HG03097 (cell line): Measurements from ENCODE around the gene VRK3.
"Not testable (repeated sequence)": the region's sequence is repeated elsewhere in the genome, so short reads cannot be mapped to it uniquely, and the experiment has no call there.

ENCODE experiments used
- ATAC-seq: cut with Tn5 transposase; IDR thresholded peaks from one replicate; pipeline ENCODE4 v1.9.1; 2021; ENCODE audit not compliant: unreplicated experiment, low FRiP score

VRK3 gene

DNA sequence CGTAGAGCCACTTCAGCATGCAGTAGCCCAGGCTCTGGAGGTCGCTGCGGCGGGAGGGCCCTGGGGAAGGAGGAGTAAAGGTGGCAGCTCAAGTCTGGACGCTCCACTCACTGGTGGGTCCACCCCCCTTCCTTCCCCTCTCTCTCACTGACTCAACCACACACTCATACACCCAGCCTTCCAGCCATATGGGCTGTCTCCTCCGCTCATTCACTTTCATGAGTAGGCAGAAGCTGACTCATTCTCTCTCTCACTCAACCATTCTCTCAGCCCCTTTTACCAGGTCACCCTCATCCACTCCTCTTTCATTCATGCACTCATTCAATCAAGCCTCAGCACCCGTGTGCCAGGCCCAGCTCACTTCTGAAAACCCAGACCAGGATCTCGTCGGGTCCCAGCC is 36.7 kb downstream of the VRK3 start:
- ATAC-seq: no peak

DNA sequence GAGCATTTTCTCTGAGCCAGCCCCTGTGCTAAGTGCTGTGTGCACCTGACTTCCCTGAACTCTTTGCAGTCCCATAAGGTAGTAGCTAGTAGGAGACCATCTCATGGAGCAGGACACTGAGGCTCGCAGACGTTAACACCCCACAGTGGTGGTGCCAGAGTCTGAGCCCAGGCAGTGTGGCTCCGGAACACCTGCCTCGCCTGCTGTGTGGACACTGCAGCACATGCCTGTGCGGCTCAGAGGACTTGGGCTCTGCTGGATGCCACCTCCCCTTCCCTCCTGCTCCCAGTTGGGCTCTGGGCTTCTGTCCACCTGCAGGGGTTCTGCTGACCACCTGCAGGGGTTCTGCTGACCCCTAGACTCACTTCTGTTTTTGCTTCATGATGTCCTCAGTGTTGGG is 37.2 kb downstream of the VRK3 start:
- ATAC-seq: no peak

DNA sequence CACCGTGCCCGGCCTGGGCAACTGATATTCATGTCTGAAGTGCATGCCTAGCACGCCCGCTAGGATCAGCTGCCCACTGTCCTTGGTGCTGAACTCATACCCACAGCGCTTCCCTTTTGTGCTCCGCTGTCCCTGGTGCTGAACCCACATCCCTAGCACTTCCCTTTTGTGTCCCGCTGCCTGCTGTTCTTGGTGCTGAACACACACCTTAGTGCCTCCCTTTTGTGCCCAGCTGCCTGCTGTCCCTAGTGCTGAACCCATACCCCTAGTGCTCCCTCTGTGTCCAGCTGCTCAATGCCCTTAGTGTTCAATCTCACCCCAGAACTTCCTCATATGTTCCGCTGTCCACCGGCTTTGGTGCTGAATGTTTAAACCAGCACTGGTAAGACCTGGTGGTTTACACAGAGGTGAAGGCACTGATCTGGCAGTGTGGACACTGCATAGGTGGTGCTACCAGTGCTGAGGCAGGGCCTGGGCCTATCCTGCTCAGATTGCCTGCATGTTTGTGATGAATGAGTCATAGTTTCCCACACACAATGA is 37.9 kb downstream of the VRK3 start:
- no peak for ATAC-seq

DNA sequence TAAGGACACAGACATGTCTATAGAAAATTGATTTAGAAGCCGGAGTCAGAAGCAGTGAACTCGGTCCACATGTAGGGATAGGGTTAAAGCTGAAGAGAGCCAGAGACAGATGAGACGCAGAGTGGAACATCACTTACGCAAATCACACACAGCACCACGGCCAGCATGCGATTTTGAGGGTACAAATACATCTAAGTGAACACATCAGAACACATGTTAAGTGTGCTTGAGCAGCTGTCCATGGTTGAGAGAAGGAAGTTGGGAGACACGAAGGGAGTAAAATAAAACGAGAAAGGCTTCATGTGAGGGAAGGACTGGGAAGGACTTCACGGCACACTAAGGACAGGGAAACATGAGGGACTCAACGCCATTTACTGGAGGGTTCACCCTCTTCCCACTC is 38.8 kb downstream of the VRK3 start:
- no peak for ATAC-seq

DNA sequence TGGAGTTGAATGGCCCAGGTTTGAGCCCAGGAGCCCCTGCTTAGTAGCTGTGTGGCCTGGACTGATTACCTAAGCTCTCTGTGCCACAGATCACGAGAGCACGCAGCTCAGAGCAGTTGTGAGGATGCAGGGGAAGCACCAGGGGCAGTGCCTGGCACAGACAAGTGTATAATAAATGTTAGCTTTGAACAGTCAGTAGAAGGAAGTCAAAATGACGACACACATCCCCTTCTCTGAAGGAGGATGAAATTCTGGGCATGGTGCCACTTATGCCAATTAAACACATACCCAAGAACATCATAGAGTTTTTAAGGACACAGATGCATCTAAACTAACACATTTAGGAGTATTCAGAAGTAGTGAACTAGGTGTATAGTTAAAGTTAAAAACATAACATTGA is 39.3 kb downstream of the VRK3 start:
- no peak for ATAC-seq

DNA sequence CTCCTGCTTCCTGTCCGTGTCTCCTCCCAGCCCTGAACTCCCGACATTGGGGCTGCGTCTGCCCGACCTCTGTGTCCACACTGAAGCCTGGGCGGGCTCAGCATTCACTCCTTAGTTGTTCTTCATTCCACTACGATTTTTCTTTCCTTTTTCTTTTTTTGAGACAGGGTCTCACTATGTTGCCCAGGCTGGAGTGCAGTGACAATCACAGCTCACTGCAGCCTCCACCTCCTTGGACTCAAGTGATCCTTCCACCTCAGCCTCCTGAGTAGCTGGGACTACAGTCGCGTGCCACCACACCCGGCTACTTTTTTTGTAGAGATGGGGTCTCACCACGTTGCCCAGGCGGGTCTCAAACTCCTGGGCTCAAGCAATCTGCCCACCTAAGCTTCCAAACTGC is 40.7 kb downstream of the VRK3 start:
- no peak for ATAC-seq

DNA sequence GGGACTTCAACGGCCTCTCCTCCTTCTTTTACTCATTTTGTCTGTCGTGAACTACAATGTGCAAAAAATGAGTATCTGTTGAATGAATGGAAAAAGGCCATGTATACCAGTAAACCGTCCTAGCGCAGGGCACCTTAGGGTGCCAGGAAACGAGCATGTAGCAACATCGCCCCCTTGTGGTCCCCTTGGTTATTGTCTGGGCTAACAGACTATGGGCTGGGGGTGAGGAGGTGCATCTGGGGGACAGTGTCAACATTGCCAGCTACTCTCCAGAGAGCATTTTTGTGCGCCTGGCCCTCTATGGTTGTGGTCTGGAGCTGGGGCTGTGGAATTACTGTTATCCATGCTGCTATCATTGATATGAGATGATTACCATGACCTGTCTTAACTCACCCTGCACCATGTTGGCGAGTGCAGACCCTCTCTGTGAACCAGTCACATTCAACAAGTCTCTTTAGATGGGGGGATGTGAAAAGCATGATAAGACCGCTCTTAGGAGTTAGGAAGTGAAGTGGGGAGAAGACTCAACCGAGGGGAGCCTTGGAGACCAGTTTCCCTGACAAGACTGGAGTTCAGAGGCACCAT is 41.4 kb downstream of the VRK3 start:
- no peak for ATAC-seq

DNA sequence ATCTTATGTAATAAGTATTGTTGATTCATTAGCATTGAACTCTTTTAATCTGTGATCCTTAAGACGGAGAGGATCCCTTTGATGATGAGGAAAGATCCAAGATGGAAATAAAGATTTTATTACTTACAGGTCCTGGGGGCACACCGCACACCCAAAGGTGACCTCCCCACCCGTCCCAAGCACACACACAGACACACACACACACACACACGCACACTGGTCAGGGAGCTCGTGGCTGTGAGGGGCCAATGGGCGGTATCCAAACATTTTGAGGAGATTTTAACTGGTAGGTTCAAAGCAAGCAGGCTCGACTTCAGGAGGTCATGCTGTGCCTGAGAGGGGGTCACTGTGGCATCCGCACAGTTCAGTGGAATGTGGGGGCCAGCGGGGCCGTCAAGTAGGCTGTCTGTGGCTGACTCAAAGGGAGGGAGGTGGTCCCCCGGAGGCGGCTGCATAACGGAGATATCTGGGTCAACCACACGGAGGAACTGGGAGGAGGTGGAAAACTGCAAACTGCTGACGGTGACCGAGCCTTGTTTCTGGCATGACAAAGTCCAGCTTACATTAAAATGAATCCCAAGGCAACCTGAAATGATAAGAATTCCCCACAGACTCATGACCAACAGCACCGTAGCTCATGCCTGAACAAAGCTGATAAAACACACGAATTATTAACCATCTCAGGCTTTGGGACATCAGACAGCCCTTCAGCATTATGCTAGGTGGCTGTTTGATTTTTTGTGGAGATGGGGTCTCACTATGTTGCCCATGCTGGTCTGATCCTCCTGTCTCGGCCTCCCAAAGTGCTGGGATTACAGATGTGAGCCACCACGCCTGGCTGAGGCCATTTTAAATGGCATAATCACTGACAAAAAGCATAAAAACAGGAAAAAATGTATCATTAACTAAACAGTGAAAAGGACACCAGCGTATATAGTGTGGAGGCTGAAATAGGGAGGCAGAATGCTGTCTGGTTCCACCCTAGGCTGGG is 43.3 kb downstream of the VRK3 start:
- ATAC-seq: no peak

DNA sequence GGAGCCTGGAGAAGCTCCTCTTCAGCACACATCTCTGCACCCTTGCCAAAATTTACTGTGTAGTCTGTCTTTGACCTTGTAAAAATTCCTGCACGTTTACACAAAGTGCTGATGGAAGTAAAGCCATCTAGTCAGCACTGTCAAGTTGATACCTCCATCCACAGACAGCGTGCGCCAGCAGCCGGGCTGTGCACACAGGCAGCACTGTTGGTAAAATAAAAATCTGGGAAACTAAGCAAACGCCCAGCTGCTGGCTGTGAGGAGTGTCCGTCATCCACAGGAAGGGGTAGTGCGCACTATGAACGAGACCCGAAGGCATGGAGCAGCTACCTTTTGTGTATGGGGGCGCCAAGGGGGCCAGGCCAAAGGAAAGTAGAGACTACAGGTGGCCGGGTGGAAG is 46.8 kb downstream of the VRK3 start:
- no peak for ATAC-seq

DNA sequence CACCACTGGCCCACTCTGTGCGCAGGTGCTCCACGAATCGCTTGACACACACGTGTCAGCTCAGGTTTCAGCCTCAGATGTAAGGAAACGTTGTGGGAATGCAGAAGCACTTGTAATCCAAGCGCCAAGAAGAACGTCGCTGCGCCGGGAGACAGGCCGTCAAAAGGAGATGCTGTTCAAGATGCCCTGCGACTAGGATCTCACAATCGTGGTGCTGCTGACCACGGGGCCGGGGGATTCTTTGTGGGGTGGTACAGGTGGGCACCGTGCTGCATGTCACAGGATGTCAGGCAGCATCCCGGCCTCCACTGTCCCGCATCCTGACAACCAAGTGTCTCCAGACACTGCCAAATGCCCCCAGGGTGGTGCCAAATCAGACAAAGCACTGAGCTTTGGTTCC is 47.3 kb downstream of the VRK3 start:
- no peak for ATAC-seq

DNA sequence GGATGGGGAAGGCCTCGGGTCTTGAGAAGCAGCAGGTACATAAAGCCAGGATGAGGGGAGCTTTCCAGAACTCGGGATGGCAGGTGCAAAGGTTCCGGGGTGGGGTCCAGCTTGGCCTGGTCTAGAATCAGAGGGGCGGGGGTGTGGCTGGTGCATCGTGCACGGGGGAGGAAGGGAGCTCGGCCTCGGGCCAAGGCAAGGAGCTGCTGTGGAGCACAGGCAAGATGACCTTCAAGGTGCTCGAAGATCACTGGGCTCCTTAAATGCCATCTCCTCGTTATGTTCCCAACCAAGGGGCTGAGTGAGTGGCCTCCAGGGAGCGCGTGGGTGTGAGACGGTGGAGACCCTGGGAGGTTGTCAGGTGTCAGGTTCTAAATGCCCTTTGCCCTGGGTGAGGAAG is 48.1 kb downstream of the VRK3 start:
- ATAC-seq: no peak

DNA sequence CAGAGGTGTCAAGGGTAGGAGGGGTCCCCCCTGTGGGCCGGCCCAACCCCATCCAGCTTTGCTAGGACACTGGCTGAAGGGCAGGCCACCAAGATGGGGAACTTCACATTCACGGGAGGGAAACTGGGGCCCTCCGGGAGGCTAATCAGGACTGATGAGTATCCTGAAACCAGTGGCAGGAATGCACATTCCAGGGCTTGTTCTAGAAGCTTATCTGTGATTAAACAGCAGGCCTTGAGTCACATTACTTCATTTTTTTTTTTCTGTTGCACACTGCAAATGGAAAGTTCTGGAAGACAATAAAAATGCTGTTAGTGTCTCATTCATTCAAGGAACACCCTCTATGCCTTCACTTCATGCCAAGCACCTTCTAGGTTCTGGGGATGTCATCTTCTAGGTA is 48.7 kb downstream of the VRK3 start:
- no peak for ATAC-seq

DNA sequence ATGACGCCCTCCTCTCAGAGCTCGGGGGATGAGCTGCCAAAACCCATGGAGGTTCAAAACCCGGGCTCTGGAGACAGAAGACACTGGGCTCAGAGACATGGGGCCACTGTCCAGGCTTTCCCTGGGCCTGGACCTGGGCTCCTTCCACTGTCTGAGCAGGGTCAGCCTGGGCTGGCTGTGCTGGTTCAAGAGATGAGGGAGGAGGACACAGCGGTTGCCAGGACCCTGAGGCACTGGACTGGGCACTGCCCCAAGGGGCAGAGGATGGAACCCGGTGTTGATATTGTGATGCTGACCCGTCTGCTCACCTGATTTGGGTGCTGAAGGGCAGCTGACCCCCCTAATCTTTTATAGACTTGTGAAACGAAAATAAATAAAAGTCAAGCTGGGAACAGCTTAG is 50.1 kb downstream of the VRK3 start:
- no peak for ATAC-seq

DNA sequence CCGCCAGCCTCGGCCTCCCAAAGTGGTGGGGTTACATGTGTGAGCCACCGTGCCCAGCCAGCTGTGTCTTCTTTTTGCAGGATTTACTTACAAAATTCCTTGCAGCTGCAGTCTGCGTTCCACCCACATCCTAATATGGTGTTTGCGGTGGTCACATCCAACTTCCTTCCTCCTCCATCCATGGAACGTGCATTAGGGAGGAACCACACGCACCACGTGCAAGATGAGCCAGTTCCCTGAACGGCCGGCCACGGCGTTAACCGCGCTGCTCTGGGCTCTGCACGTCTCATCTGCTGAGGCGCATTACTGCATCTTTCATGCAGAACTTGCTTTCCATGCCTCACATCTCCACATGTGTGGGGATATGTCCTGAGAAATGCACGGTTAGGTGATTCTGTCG is 51.2 kb downstream of the VRK3 start:
- ATAC-seq: no peak

DNA sequence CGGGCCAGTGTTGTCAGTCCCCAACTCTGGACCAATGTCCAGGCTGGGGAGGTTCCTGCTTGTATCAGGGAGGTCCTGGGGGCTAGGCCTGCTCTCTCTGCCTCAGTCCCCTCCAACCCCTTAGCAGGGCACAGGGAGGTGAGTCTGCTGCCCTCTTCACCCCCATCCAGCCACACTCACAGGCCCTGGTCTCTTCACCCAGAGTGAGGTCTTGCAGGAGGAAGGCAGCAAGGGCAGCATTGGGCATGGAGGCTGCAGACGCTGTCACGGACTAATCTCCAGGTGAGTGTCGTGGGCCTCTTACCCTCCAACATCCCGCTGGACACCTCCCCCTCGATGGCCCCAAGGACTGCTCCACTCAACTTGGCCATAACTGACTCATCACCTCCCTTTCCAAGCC is 52.3 kb downstream of the VRK3 start:
- ATAC-seq: no peak

DNA sequence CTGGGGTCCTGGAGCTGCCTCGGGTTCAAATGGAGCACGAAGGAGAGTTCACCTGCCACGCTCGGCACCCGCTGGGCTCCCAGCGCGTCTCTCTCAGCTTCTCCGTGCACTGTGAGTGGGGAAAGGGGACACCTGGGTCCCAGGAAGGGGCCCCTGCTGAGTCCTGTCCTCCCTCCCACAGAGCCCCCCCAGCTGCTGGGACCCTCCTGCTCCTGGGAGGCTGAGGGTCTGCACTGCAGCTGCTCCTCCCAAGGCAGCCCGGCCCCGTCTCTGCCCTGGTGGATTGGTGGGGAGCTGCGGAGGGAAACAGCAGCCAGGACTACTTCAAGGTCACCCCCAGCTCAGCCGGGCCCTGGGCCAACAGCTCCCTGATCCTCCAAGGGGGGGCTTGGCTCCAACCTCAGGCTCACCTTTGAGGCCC is 53.2 kb downstream of the VRK3 start:
- no peak for ATAC-seq

DNA sequence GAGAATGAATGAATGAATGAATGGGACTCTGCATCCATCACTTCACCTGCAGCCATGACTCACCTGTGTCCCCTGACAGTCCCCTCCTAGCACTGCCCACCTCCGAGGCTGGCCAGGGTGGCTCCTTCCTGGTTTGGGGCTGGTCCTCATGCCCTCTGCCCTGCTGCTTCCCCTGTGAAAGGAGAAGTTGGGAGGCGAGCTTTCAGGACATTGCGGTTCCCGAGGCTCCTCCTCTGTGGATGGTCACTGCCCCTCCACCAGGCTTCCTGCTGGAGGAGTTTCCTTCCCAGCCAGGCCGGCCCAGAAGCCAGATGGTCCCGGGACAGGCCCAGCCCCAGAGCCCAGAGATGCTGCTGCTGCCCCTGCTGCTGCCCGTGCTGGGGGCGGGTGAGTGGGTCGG is 55.8 kb downstream of the VRK3 start:
- not testable (repeated sequence) for ATAC-seq

DNA sequence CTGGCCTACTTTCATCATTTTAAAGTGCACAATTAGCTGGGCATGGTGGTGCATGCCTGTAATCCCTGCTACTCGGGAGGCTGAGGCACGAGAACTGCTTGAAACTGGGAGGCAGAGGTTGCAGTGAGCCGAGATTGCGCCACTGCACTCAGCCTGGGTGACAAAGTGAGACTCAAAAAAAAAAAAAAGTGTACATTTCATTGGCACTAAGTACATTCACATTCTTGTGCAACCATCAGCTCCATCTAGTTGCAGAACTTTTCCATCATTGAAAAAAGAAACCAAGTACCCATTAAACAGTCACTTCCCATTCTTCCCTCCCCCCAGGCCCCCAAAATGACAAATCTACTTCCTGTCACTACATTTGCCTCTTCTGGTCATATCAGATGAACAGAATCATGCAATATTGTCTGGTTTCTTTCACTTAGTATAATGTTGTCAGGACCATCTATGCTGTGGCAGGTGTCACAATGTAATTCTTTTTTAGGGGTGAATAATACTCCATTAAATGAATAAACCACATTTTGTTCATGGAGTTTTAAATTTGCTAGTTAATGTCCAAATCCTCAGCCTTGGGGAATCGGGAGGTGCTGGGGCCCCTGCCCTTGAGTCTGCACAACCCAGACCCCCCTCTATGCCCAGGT is 56.8 kb downstream of the VRK3 start:
- ATAC-seq: no peak

DNA sequence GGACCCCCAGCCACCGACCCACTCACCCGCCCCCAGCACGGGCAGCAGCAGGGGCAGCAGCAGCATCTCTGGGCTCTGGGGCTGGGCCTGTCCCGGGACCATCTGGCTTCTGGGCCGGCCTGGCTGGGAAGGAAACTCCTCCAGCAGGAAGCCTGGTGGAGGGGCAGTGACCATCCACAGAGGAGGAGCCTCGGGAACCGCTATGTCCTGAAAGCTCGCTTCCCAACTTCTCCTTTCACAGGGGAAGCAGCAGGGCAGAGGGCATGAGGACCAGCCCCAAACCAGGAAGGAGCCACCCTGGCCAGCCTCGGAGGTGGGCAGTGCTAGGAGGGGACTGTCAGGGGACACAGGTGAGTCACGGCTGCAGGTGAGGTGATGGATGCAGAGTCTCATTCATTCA is 64.2 kb downstream of the VRK3 start, which contains the start of gene SIGLEC11:
TSS of gene SIGLEC11 (minus strand) at position 193 of the 400 bp plus-strand sequence. CDS start at position 102, 91 bp downstream.
- not testable (repeated sequence) for ATAC-seq

DNA sequence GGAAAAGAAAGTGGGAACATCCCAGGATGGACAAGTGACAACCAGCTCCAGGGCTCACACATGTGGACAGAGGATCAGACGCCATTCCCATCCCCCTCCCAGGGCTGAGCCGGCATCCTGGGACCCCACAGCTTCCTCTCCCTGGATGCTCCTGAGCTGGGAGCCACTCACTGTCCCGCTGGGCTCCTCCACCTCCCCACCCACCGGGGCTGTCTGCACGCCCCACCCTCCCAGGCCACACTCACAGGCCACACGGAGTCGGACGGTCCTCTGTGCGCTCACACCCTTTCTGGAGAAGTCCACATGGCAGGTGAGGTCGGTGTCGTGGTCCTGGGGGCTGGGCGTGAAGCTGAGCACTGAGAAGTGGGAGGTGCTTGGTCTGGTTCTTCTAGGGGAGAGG is 65.3 kb downstream of the VRK3 start:
- ATAC-seq: not testable (repeated sequence)

DNA sequence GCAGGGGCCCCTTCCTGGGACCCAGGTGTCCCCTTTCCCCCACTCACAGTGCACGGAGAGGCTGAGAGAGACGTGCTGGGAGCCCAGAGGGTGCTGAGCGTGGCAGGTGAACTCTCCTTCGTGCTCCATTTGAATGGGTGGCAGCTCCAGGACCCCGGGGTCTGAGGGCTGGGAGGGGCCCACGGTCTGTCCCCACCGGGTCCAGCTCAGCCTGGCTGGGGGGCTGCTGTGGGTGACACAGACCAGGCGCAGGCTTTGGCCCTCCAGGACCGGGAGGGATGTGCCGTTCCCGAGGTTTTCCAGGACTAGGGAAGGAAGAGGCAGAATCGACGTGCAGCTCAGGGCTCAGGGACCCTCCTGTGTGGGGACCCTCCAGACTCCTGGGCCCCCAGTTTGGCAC is 66.6 kb downstream of the VRK3 start:
- ATAC-seq: not testable (repeated sequence)
